H9 (cell line): ENCODE data around the gene DDO. TPM values are rescaled to one million over a fixed set of nuclear protein-coding genes. Genes with fewer than 3 reads are reported as not detected.

Experiments used
- DNase-seq: peaks from one replicate; pipeline ENCODE4 v3.0.0-alpha.2; 2017
- H2AFZ ChIP-seq: one replicate; pipeline ENCODE4 v1.6.1; 2013; ENCODE audit warnings: mild to moderate bottlenecking, low read length, control low read depth, moderate library complexity
- H2AK5ac ChIP-seq: 2 replicates; pipeline ENCODE4 v1.6.1; 2013; ENCODE audit warnings: low read length, control low read depth, mixed read lengths; ENCODE audit not compliant: insufficient read length
- H2BK120ac ChIP-seq: one replicate; pipeline ENCODE4 v1.6.1; 2013; ENCODE audit warnings: low read depth, mild to moderate bottlenecking, low read length, control low read depth, inconsistent platforms; ENCODE audit not compliant: poor library complexity, severe bottlenecking
- H2BK12ac ChIP-seq: 2 replicates; pipeline ENCODE4 v1.6.1; 2013; ENCODE audit warnings: low read length, control low read depth, mixed read lengths, low read depth; ENCODE audit not compliant: insufficient read length
- H2BK15ac ChIP-seq: 2 replicates; pipeline ENCODE4 v1.6.1; 2013; ENCODE audit warnings: low read depth, low read length, control low read depth
- H2BK20ac ChIP-seq: one replicate; pipeline ENCODE4 v1.6.1; 2013; ENCODE audit warnings: low read depth, mild to moderate bottlenecking, low read length, control low read depth, inconsistent platforms; ENCODE audit not compliant: poor library complexity, severe bottlenecking
- H2BK5ac ChIP-seq: 2 replicates; pipeline ENCODE4 v1.6.1; 2013; ENCODE audit warnings: low read length, control low read depth, mixed read lengths; ENCODE audit not compliant: insufficient read length
- H3K14ac ChIP-seq: 2 replicates; pipeline ENCODE4 v1.6.1; 2013; ENCODE audit warnings: low read length, control low read depth; ENCODE audit not compliant: insufficient read depth
- H3K18ac ChIP-seq: 2 replicates; pipeline ENCODE4 v1.6.1; 2013; ENCODE audit warnings: low read depth, mild to moderate bottlenecking, mixed read lengths, low read length, control low read depth; ENCODE audit not compliant: insufficient read length
- H3K23ac ChIP-seq: 2 replicates; pipeline ENCODE4 v1.6.1; 2013; ENCODE audit warnings: low read length, control low read depth, mixed read lengths, low read depth; ENCODE audit not compliant: insufficient read length
- H3K23me2 ChIP-seq: 2 replicates; pipeline ENCODE4 v1.6.1; 2013; ENCODE audit warnings: low read depth, mild to moderate bottlenecking, mixed read lengths, low read length, control low read depth; ENCODE audit not compliant: insufficient read length, poor library complexity, severe bottlenecking
- H3K27ac ChIP-seq: 2 replicates; pipeline ENCODE4 v1.5.1; 2013; ENCODE audit warnings: low read length, control low read depth, mixed read lengths, low read depth; ENCODE audit not compliant: insufficient read length
- H3K27me3 ChIP-seq: 2 replicates; pipeline ENCODE4 v1.6.1; 2013; ENCODE audit warnings: low read length, control low read depth, inconsistent platforms; ENCODE audit not compliant: insufficient read depth
- H3K4ac ChIP-seq: 2 replicates; pipeline ENCODE4 v1.6.1; 2013; ENCODE audit warnings: low read depth, mild to moderate bottlenecking, control low read depth, inconsistent platforms, low read length, moderate library complexity
- H3K4me1 ChIP-seq: 2 replicates; pipeline ENCODE4 v1.6.1; 2013; ENCODE audit warnings: low read length, control low read depth, inconsistent platforms; ENCODE audit not compliant: insufficient read depth
- H3K4me2 ChIP-seq: 2 replicates; pipeline ENCODE4 v1.6.1; 2013; ENCODE audit warnings: low read length, control low read depth, mixed read lengths; ENCODE audit not compliant: insufficient read length, insufficient read depth
- H3K56ac ChIP-seq: 2 replicates; pipeline ENCODE4 v1.6.1; 2013; ENCODE audit warnings: low read depth, mild to moderate bottlenecking, mixed read lengths, low read length, control low read depth; ENCODE audit not compliant: insufficient read length
- H3K79me1 ChIP-seq: 2 replicates; pipeline ENCODE4 v1.6.1; 2013; ENCODE audit warnings: low read depth, mild to moderate bottlenecking, moderate library complexity, low read length, control low read depth, inconsistent platforms; ENCODE audit not compliant: insufficient read depth, poor library complexity, severe bottlenecking
- H3K79me2 ChIP-seq: 2 replicates; pipeline ENCODE4 v1.6.1; 2013; ENCODE audit warnings: low read length, control low read depth, inconsistent platforms; ENCODE audit not compliant: insufficient read depth
- H3K9ac ChIP-seq: 2 replicates; pipeline ENCODE4 v1.6.1; 2013; ENCODE audit warnings: low read length, control low read depth, mixed read lengths; ENCODE audit not compliant: insufficient read length; ENCODE audit errors: extremely low read depth
- H3K9me3 ChIP-seq: one replicate; pipeline ENCODE4 v1.6.1; 2013; ENCODE audit warnings: low read depth, low read length, inconsistent platforms; ENCODE audit not compliant: control insufficient read depth
- H3T11ph ChIP-seq: one replicate; pipeline ENCODE4 v1.6.1; 2013; ENCODE audit warnings: mild to moderate bottlenecking, low read length, control low read depth, inconsistent platforms
- H4K20me1 ChIP-seq: one replicate; pipeline ENCODE4 v1.6.1; 2013; ENCODE audit not compliant: control insufficient read depth, insufficient read length, insufficient read depth
- H4K5ac ChIP-seq: 2 replicates; pipeline ENCODE4 v1.6.1; 2013; ENCODE audit warnings: low read depth, mild to moderate bottlenecking, mixed read lengths, low read length, control low read depth; ENCODE audit not compliant: insufficient read length
- H4K8ac ChIP-seq: replicated peaks from 2 replicates; pipeline ENCODE4 v1.6.1; 2013; ENCODE audit warnings: low read length, control low read depth, mixed read lengths, low read depth; ENCODE audit not compliant: insufficient read length
- H4K91ac ChIP-seq: 2 replicates; pipeline ENCODE4 v1.6.1; 2013; ENCODE audit warnings: low read depth, mild to moderate bottlenecking, moderate library complexity, mixed read lengths, low read length, control low read depth; ENCODE audit not compliant: insufficient read length
- H3K27ac Mint-ChIP-seq, 3 experiments: 2 replicates in 2 of 3; 3 replicates in 1 of 3; pipeline ENCODE4 v1.8.0; 2020 to 2021; ENCODE audit warnings: mixed read lengths in 3 of 3, mild to moderate bottlenecking in 1 of 3, moderate library complexity in 1 of 3
- H3K27me3 Mint-ChIP-seq: 2 replicates; pipeline ENCODE4 v1.8.0; 2021; ENCODE audit warnings: low read depth, mild to moderate bottlenecking, moderate library complexity, mixed read lengths
- H3K36me3 Mint-ChIP-seq, 3 experiments: 2 replicates in 2 of 3; 3 replicates in 1 of 3; pipeline ENCODE4 v1.8.0; 2020 to 2021; ENCODE audit warnings: low read depth in 3 of 3, mixed read lengths in 3 of 3; ENCODE audit not compliant: insufficient read depth in 1 of 3
- H3K4me1 Mint-ChIP-seq, 2 experiments: 2 replicates each; pipeline ENCODE4 v1.8.0; 2020; ENCODE audit warnings: mixed read lengths in 2 of 2
- H3K4me3 Mint-ChIP-seq, 2 experiments: 2 replicates in 1 of 2; 3 replicates in 1 of 2; pipeline ENCODE4 v1.8.0; 2020 to 2021; ENCODE audit warnings: mild to moderate bottlenecking in 2 of 2, mixed read lengths in 2 of 2, moderate library complexity in 1 of 2
- H3K9me3 Mint-ChIP-seq, 2 experiments: 2 replicates in 1 of 2; 3 replicates in 1 of 2; pipeline ENCODE4 v1.8.0; 2020; ENCODE audit warnings: mild to moderate bottlenecking in 2 of 2, mixed read lengths in 2 of 2, moderate library complexity in 1 of 2
- WGBS: extraction: QIAGEN DNeasy Blood & Tissue Kit; methylation state at CpG from one replicate; pipeline ENCODE4 v1.1.7; 2013; ENCODE audit warnings: missing lambda C conversion rate, low lambda C conversion rate, mixed read lengths; ENCODE audit not compliant: insufficient read length; ENCODE audit errors: extremely low coverage; 5-methylcytosine and 5-hydroxymethylcytosine counted together
- total RNA-seq: library from RNA; stranded (reverse); gene quantifications from 2 replicates; pipeline ENCODE4 v1.2.1, GENCODE V29; 2021
- TF ChIP-seq, protein P1 (sequence below): fragments of 200-600 bp; sonication (generic); conservative IDR thresholded peaks from 3 replicates; pipeline ENCODE4 v1.8.0; 2021; ENCODE audit warnings: antibody characterized with exemption, mild to moderate bottlenecking

The DDO gene
- total RNA-seq, 1 experiment from 2014 or later, result not detected

DNA sequence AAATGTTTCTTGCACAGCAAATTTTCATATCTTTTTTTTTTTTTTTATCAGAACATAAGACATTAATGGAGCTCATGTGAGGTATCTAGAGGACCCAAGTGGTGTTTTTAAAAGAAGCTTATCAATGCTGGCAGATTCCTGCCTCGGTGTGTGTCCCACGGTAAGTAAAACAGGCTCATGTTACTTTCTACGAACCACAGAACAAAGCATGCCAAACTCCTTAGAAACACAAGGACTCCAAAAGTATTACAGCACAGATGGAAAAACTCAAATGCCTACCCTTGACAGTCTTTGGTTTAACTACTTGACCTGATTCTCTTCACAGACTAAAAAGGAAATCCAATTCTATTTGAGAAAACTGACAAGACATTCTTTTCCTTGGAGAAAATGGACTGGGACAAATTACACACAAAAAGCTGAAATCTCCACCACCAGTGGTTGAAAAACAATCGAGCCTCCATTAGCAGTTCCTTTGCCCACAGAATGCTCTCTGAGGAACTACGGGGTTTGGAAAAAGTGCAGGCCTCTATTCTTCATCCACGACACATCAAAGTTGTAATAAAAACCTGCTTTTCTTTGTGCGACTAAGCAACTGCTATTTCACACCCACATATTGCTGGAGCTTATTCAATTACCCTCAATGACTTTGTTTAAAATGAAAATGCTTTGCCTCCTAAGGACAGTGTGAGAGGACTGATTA lies 62.7 kb downstream of the DDO start:
- H4K8ac ChIP-seq, result no peak overlapping the region
- peaks cover 2% of the 10 kb centered on the region for H3K23me2 ChIP-seq
- no peaks in the 10 kb centered on the region for H3K79me1 ChIP-seq
- H3K4ac ChIP-seq, result no peak overlapping the region
- Mint-ChIP-seq H3K9me3 (no peaks in the 10 kb centered on the region; a peak in 1 of 5 replicates), H3K36me3 (no peaks in the 10 kb centered on the region), H3K4me1 (peaks cover 52 to 58% of the 10 kb centered on the region in 2 experiments), H3K27ac (peak overlapping the region in 1 of 3 experiments; percentile 38; a peak in 2 of 7 replicates), H3K27me3 (peaks cover 25% of the 10 kb centered on the region), H3K4me3 (no peak overlapping the region)
- no CpG with 5 or more reads among the region's 7 CpGs for WGBS
- no peak overlapping the region for H2BK15ac ChIP-seq
- H4K5ac ChIP-seq, result no peak overlapping the region
- H3K9ac ChIP-seq, result no peak overlapping the region
- no peaks in the 10 kb centered on the region for H3K9me3 ChIP-seq
- no peak overlapping the region for H3K27ac ChIP-seq
- H3K4me2 ChIP-seq, result no peak overlapping the region
- no peaks in the 10 kb centered on the region for H3K79me2 ChIP-seq
- no peaks in the 10 kb centered on the region for H4K20me1 ChIP-seq
- TF ChIP-seq, protein P1, sequence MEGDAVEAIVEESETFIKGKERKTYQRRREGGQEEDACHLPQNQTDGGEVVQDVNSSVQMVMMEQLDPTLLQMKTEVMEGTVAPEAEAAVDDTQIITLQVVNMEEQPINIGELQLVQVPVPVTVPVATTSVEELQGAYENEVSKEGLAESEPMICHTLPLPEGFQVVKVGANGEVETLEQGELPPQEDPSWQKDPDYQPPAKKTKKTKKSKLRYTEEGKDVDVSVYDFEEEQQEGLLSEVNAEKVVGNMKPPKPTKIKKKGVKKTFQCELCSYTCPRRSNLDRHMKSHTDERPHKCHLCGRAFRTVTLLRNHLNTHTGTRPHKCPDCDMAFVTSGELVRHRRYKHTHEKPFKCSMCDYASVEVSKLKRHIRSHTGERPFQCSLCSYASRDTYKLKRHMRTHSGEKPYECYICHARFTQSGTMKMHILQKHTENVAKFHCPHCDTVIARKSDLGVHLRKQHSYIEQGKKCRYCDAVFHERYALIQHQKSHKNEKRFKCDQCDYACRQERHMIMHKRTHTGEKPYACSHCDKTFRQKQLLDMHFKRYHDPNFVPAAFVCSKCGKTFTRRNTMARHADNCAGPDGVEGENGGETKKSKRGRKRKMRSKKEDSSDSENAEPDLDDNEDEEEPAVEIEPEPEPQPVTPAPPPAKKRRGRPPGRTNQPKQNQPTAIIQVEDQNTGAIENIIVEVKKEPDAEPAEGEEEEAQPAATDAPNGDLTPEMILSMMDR, result no peak
- H2AK5ac ChIP-seq, result no peak overlapping the region
- H3K56ac ChIP-seq, result no peak overlapping the region
- H3K14ac ChIP-seq, result no peak overlapping the region
- no peak overlapping the region for H3K23ac ChIP-seq
- no peak overlapping the region for H2BK120ac ChIP-seq
- H3K27me3 ChIP-seq, result peaks cover 9% of the 10 kb centered on the region; the same call in 1 of the 2 replicates
- DNase-seq, result no peak
- H2AFZ ChIP-seq, result no peak overlapping the region
- no peak overlapping the region for H2BK5ac ChIP-seq
- no peak overlapping the region for H4K91ac ChIP-seq
- no peak overlapping the region for H2BK12ac ChIP-seq
- H3K4me1 ChIP-seq, result peaks cover 7% of the 10 kb centered on the region; the same call in 1 of the 2 replicates
- no peak overlapping the region for H2BK20ac ChIP-seq
- no peak overlapping the region for H3K18ac ChIP-seq
- no peak overlapping the region for H3T11ph ChIP-seq
